GM13976 (cell line): ENCODE data around the gene LSAMP.

Source experiments
- DNase-seq: peaks from one replicate; pipeline ENCODE4 v3.0.0; 2012; ENCODE audit warnings: low spot score
- CTCF ChIP-seq: IDR thresholded peaks from 2 replicates; pipeline ENCODE4 v1.5.1; 2012; ENCODE audit warnings: borderline replicate concordance, mild to moderate bottlenecking; ENCODE audit not compliant: insufficient read depth; ENCODE audit errors: extremely low read depth, missing control alignments, control extremely low read depth
- in situ Hi-C: fragments of 300-500 bp; cut with MboI; formaldehyde crosslinking; loops from one replicate; pipeline ENCODE4 v1.12.0; 2022; ENCODE audit warnings: low sequenced_read_pairs, mixed read lengths, inconsistent platforms; ENCODE audit not compliant: unreplicated experiment

Gene LSAMP

GRCh38 chr3:115876876-115877614 lies 568.2 kb downstream of the LSAMP start:
- TF ChIP-seq CTCF, result no peak
- in situ Hi-C loops, result no loop called here
- no peak for DNase-seq

GRCh38 chr3:115875460-115875859 lies 569.8 kb downstream of the LSAMP start:
- in situ Hi-C loops, result no loop called here
- TF ChIP-seq CTCF, result no peak

GRCh38 chr3:115871735-115872134 lies 573.6 kb downstream of the LSAMP start:
- in situ Hi-C loops, result no loop called here
- TF ChIP-seq CTCF, result no peak

More at GRCh38 chr3:115875460-115875859, 569.8 kb downstream of the LSAMP start:
- no peak for DNase-seq

GRCh38 chr3:115864911-115865310 lies 580.4 kb downstream of the LSAMP start:
- DNase-seq, result no peak
- in situ Hi-C loops, result no loop called here

More at GRCh38 chr3:115871735-115872134, 573.6 kb downstream of the LSAMP start:
- DNase-seq, result no peak

GRCh38 chr3:115862849-115863248 lies 582.4 kb downstream of the LSAMP start:
- DNase-seq, result no peak
- no peak for TF ChIP-seq CTCF
- in situ Hi-C loops, result no loop called here

More at GRCh38 chr3:115864911-115865310, 580.4 kb downstream of the LSAMP start:
- TF ChIP-seq CTCF, result no peak

- in situ Hi-C loops, result no loop called here
- no peak for DNase-seq
- no peak for TF ChIP-seq CTCF
Measured at GRCh38 chr3:115862099-115862498, 583.2 kb downstream of the LSAMP start.

- TF ChIP-seq CTCF, result no peak
- in situ Hi-C loops, result no loop called here
- no peak for DNase-seq
Measured at GRCh38 chr3:115861166-115861733, 584.0 kb downstream of the LSAMP start.
